Measurements from ENCODE around the gene FAM135A.
"Not testable (repeated sequence)": the region's sequence is repeated elsewhere in the genome, so short reads cannot be mapped to it uniquely, and the experiment has no call there.

Gene FAM135A

GRCh38 chr6:70474751-70475150, 61.4 kb downstream of the FAM135A start (continued):
- TF ChIP-seq PBX3 (CRISPR knock-in tag; IDR thresholded peaks at IDR 0.05) (no peak), ZNF792 (tag by site-specific recombination; IDR thresholded peaks at IDR 0.05) (no peak), ZNF138 (tag by site-specific recombination; IDR thresholded peaks at IDR 0.05; ENCODE audit: borderline replicate concordance) (no peak), ZNF473 (tag by site-specific recombination; IDR thresholded peaks at IDR 0.05) (no peak)

DNA sequence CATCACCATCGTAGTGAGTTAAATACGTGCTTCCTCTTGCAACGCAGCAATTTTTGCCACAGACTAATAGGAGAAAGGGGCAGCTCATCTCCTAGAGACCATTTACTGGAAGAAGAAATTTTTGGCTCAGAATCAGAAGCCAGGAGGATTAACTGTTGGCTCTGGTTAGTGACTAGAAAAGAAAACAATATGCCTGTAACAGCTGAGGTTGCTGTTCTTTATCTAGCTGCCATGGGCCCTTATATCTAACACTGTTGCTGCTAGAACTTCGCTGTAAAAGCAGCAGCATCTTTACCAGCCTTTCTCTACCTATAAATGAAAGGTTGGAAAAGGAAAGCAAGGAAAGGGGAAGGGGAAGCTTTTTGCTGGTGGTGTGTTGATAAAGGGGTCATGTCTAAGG, 65.9 kb downstream of the FAM135A start:
- POLR2A ChIA-PET: no interaction called here
- CTCF ChIA-PET: interaction anchor here (0.6 to 0.8 kb wide), 3 partner anchors 17 to 398 kb away, joined by 3 to 4 read pairs (median 4); no protein-coding TSS in a partner anchor

GRCh38 chr6:70486638-70487037, 73.3 kb downstream of the FAM135A start:
- peaks cover 11 to 17% of the 10 kb centered on the region in 2 experiments; a peak in 2 of 3 replicates for H3K36me3 ChIP-seq (ENCODE audit: control insufficient read depth in 2 of 2, insufficient read depth in 1 of 2, low read length in 2 of 2)
- CTCF ChIA-PET; H3K4me1 ChIP-seq (ENCODE audit: control insufficient read depth, insufficient read depth, low read length); H3K4me3 ChIP-seq (ENCODE audit: low read depth, low read length); H3K9me3 ChIP-seq (ENCODE audit: control insufficient read depth, insufficient read depth, low read depth, low read length); POLR2A ChIA-PET; H3K27ac ChIP-seq (ENCODE audit: extremely low read depth, low read depth, low read length): not testable (repeated sequence)

More for the DNA sequence above, 65.9 kb downstream of the FAM135A start:
- H3K36me3 ChIP-seq (ENCODE audit: control insufficient read depth in 2 of 2, insufficient read depth in 1 of 2, low read length in 2 of 2): peaks cover 10 to 33% of the 10 kb centered on the region in 2 experiments
- peaks cover 7% of the 10 kb centered on the region; the same call in 1 of the 2 replicates for H3K4me1 ChIP-seq (ENCODE audit: control insufficient read depth, insufficient read depth, low read length)
- H3K9me3 ChIP-seq (ENCODE audit: control insufficient read depth, insufficient read depth, low read depth, low read length): no peaks in the 10 kb centered on the region
- no peak overlapping the region for H3K27ac ChIP-seq (ENCODE audit: extremely low read depth, low read depth, low read length)
- H3K4me3 ChIP-seq (ENCODE audit: low read depth, low read length): no peak overlapping the region
- TF ChIP-seq SCRT2 (tag by site-specific recombination; IDR thresholded peaks at IDR 0.05) (peak; percentile 79), MZF1 (tag by site-specific recombination; IDR thresholded peaks at IDR 0.05; ENCODE audit: borderline replicate concordance) (peak; percentile 82; the same call in 1 of the 2 replicates), ZBTB17 (tag by site-specific recombination; IDR thresholded peaks at IDR 0.05) (no peak), GLI2 (tag by site-specific recombination; IDR thresholded peaks at IDR 0.05; ENCODE audit: borderline replicate concordance, low read depth) (no peak), PRDM1 (tag by site-specific recombination; IDR thresholded peaks at IDR 0.05) (peak; percentile 92), ZSCAN30 (tag by site-specific recombination; IDR thresholded peaks at IDR 0.05) (0 out of 2 replicates have a peak, but pooled peaks have one; percentile 18), ZNF341 (tag by site-specific recombination; IDR thresholded peaks at IDR 0.05; ENCODE audit: low read depth) (peak; percentile 46; the same call in 1 of the 2 replicates), TRIM28 (IDR thresholded peaks at IDR 0.05; ENCODE audit: borderline replicate concordance, low read length) (peak; percentile 57; the same call in 1 of the 2 replicates)
- TF ChIP-seq, protein P1, sequence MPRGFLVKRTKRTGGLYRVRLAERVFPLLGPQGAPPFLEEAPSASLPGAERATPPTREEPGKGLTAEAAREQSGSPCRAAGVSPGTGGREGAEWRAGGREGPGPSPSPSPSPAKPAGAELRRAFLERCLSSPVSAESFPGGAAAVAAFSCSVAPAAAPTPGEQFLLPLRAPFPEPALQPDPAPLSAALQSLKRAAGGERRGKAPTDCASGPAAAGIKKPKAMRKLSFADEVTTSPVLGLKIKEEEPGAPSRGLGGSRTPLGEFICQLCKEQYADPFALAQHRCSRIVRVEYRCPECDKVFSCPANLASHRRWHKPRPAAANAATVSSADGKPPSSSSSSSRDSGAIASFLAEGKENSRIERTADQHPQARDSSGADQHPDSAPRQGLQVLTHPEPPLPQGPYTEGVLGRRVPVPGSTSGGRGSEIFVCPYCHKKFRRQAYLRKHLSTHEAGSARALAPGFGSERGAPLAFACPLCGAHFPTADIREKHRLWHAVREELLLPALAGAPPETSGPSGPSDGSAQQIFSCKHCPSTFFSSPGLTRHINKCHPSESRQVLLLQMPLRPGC (tag by site-specific recombination; IDR thresholded peaks at IDR 0.05): no peak

DNA sequence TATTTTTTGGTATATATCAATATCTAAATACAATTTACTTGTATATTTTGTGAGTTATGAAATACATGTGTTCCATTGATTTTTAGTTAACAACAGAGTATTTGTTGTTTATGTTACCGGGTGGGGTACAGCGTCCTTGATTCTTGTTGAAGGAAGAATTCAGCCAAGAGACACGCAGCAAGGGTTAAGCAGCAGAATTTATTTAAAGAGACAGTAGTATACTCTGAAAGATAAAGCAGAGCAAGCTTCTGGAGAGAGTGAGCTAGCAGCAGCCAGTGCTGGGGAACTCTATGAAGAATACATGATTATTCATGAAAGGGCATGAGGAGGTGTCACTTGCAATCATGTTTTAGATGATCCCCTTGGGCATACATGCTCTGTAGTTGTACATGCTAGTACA, 76.1 kb downstream of the FAM135A start:
- Histone ChIP-seq H3K4me3 (ENCODE audit: low read depth, low read length) (no peak overlapping the region), H3K27ac (ENCODE audit: extremely low read depth, low read depth, low read length) (no peak overlapping the region), H3K36me3 (ENCODE audit: control insufficient read depth in 2 of 2, insufficient read depth in 1 of 2, low read length in 2 of 2) (peaks cover 6 to 7% of the 10 kb centered on the region in 2 experiments; a peak in 2 of 3 replicates), H3K9me3 (ENCODE audit: control insufficient read depth, insufficient read depth, low read depth, low read length) (no peaks in the 10 kb centered on the region), H3K4me1 (ENCODE audit: control insufficient read depth, insufficient read depth, low read length) (no peaks in the 10 kb centered on the region)
- CTCF ChIA-PET: no interaction called here
- POLR2A ChIA-PET: no interaction called here
- TF ChIP-seq ZSCAN5A (tag by site-specific recombination; IDR thresholded peaks at IDR 0.05): no peak
- TF ChIP-seq ZNF561 (tag by site-specific recombination; IDR thresholded peaks at IDR 0.05; ENCODE audit: borderline replicate concordance): no peak
- no peak for TF ChIP-seq ZNF473 (tag by site-specific recombination; IDR thresholded peaks at IDR 0.05)
- no peak for TF ChIP-seq KLF16 (tag by site-specific recombination; IDR thresholded peaks at IDR 0.05)
- no peak for TF ChIP-seq ZNF510 (tag by site-specific recombination; IDR thresholded peaks at IDR 0.05; ENCODE audit: insufficient replicate concordance)
- no peak for TF ChIP-seq ZNF621 (tag by site-specific recombination; IDR thresholded peaks at IDR 0.05)
- no peak for TF ChIP-seq GLIS1 (tag by site-specific recombination; IDR thresholded peaks at IDR 0.05)
- no peak for TF ChIP-seq ZSCAN30 (tag by site-specific recombination; IDR thresholded peaks at IDR 0.05)
- TF ChIP-seq OVOL3 (tag by site-specific recombination; IDR thresholded peaks at IDR 0.05): no peak
- TF ChIP-seq SCRT1 (tag by site-specific recombination; IDR thresholded peaks at IDR 0.05; ENCODE audit: borderline replicate concordance): no peak
- no peak for TF ChIP-seq GFI1B (tag by site-specific recombination; IDR thresholded peaks at IDR 0.05)
- no peak for TF ChIP-seq ZNF112 (tag by site-specific recombination; IDR thresholded peaks at IDR 0.05)
- TF ChIP-seq GLI4 (tag by site-specific recombination; IDR thresholded peaks at IDR 0.05): no peak
- TF ChIP-seq ZNF596 (tag by site-specific recombination; IDR thresholded peaks at IDR 0.05): no peak
- no peak for TF ChIP-seq ZNF830 (tag by site-specific recombination; IDR thresholded peaks at IDR 0.05; ENCODE audit: low read depth)
- no peak for TF ChIP-seq ZNF48 (tag by site-specific recombination; IDR thresholded peaks at IDR 0.05)
- no peak for TF ChIP-seq ZNF548 (tag by site-specific recombination; IDR thresholded peaks at IDR 0.05)
- no peak for TF ChIP-seq SP7 (tag by site-specific recombination; IDR thresholded peaks at IDR 0.05)

All from HEK293 (cell line).